NCI-H2171 treated with DMSO at 0.1 percent for 48 hours (cell line): ENCODE results near the gene ANO8.
"Not testable (repeated sequence)": the region's sequence is repeated elsewhere in the genome, so short reads cannot be mapped to it uniquely, and the experiment has no call there.

Experiments used
- DNase-seq: peaks from one replicate; lab custom pipeline; 2025; lab: John Stamatoyannopoulos, UW

Gene ANO8

DNA sequence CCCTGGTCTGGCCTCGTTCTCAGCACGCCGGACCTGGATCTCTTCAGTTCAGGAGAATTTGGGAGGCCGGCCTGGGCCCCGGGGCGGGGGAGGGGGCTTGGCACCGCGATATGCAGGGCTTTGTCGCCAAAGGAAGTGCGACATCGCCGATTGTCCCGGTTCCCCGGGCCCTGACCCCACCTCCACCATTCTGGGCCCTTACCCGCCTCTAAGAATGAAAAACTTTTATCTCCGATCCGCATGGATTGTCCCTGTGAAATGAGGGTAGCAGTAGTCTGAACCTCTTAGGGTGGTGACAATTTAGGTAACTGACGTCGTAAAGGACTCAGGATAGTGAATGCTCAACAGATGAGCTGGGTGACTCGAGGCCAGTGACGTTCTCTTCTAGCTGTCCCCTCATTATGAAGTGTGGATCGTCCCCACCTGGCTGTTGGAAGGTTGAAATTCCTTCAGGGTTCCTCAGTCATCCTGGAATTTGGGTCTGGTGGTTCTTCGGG lies 24.6 kb downstream of the ANO8 start:
- DNase-seq = no peak

DNA sequence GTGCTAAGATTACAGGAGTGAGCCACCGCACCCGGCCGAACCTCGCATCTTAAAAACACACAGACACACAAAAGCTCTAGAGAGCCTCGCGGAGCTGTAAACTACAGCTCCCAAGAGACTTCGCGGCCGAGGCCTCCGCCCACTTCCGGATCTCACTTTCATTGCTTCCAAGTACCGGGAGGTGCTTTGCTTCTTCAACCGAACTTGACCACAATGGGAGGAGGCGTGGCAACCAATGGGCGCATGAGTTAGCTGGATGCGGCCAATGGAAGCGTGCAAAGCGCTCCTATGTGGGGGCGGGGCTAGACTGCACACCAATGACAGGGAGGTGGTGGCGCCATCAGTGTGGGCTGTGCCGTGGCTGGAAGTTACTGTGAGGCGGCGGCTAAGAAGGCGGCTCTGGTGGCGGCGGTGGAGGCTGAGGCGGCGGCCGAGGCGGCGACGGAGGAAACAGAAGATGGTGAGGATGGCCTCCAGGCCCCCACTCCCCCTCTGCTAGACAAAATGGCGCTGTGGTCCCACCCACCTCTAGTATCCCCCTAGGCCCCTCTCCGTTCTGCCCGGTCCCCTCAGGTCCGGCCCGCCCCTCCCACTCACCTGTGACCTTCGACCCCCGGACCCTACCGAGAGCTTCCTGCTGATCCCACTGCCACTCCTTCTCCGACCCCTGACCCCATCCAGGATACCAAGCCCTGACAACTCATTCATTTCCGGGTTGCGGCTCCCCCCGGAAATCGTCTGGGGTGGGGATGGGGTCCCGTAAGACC lies 25.3 kb downstream of the ANO8 start, which contains the start of gene DDA1:
TSS of gene DDA1 (plus strand) at position 366 of the 767 bp plus-strand sequence. CDS start at position 458, 92 bp downstream.
- peak; percentile 99 for DNase-seq

- DNase-seq = no peak
Measured at GRCh38 chr19:17307876-17308377, 26.7 kb downstream of the ANO8 start.

DNA sequence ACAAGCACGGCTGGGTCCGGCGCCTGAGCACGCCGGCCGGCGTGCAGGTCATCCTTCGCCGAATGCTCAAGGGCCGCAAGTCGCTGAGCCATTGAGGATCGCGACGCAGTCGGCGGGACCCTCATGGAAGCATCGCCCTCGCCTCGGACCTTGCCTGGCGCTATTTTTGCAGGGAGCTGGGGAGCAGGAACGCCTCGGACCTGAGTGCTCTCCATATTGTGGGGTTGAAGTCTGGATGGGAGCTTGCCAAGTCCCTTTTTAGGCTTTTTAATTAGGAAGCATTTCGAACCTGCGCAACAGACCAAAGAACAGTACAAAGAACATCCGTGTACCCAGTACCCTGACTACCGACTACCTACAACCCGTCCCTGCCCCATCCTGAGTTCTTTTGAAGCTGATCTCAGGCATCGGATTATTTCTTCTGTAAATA lies 28.4 kb downstream of the ANO8 start:
- peak; percentile 37 for DNase-seq

- peak; percentile 100 for DNase-seq
Measured at GRCh38 chr19:17305517-17306284, 29.0 kb downstream of the ANO8 start, which contains the start of gene MRPL34. MRPL34 (plus strand) TSS chr19:17305872; CDS start chr19:17305893, 21 bp downstream.

DNA sequence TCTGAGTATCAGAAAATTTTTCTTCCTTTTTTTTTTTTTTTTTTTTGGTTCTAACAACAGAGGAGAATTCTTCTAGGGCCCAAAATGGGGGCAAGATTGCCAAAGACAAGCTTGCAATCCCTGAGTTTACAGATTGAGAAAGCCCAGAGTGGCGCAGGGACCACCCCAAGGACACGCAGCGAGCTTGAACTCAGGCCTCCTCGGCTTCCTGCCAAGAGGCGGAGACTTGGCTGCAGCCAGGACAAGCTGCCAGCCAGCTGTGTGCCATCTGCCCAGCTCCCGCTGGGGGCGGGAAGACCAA lies 29.5 kb downstream of the ANO8 start:
- DNase-seq = no peak

- no peak for DNase-seq
Measured at GRCh38 chr19:17304386-17305215, 30.1 kb downstream of the ANO8 start.

DNA sequence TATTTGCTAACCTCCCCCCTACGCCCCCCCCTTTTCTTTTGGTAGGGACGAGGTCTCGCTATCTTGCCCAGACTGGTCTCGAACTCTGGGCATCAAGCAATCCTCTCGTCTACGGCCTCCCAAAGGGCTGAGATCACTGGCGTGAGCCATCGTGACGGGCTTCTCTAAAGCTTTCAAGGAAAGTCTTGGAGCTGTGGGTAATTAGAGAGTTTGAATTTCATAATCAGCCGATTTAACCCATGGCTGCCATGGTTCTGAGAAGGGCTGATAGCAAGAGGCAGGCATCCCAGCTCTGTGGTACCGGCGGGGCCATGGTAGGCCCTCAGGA lies 30.8 kb downstream of the ANO8 start:
- no peak for DNase-seq

DNA sequence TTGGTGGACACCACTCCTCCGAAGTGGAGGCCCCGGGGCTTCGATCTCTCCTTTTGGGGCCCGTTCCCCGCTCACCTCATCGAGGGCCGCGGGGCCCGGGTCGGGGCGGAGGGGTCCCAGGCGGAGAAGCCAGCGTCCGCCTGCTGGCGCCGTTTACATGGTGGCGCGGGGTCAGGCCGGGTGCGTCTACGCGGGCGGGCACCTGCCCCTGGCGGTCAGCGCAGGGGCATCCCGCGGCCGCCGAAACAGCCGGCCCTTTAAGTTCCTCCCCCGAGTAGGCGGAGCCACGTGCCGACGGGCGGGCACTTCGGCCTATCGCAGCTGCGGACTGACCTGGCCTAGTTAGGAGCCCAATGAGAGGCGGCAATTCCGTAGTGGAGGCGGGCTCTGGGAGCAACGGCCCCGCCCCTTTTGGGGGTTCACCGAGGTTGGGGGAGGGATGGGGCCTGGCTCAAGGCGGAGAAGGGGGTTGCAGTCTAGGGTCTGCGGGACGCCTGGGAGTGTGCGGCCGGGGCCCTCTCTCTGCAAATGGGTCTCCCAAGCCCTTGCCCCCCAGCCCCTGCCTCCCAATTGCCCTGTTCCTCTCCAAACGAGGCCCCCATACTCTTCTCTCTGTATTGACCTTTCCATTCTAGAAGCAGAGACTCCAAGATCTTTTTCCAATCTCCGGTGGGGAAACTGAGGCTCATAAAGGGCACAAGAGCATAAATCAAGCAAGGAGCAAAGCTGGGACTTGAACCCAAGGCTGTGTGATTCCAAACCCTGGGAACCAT lies 31.3 kb downstream of the ANO8 start, which contains the start of gene ABHD8:
TSS of gene ABHD8 (minus strand) at position 259 of the 773 bp plus-strand sequence. CDS start 1,809 bp downstream, outside the sequence.
- peak; percentile 73 for DNase-seq

GRCh38 chr19:17302391-17303166 lies 32.1 kb downstream of the ANO8 start:
- DNase-seq = no peak

- DNase-seq = no peak
Measured at GRCh38 chr19:17300992-17301619, 33.5 kb downstream of the ANO8 start.

GRCh38 chr19:17296976-17297375 lies 37.7 kb downstream of the ANO8 start:
- no peak for DNase-seq

DNA sequence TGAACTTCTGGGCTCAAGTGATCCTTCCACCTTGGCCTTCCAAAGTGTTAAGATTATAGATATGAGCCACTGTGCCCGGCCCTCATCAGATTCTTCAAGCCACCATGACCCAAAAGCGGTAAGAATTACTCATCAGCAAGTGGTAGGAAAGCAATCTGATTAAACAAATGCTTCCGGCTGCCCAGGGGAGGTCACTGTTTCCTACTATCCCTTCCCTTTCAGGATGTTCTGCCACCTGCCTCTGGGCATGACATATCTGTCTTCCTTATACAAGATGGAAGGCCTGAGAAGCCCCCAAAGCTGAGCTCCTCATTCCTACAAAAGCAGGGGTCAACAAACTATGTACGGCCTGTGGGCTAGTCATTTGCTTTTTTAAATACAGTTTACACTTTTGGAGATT lies 38.4 kb downstream of the ANO8 start:
- no peak for DNase-seq

GRCh38 chr19:17295551-17295950 lies 39.1 kb downstream of the ANO8 start:
- DNase-seq = not testable (repeated sequence)

GRCh38 chr19:17294051-17294891 lies 40.4 kb downstream of the ANO8 start:
- DNase-seq = no peak

DNA sequence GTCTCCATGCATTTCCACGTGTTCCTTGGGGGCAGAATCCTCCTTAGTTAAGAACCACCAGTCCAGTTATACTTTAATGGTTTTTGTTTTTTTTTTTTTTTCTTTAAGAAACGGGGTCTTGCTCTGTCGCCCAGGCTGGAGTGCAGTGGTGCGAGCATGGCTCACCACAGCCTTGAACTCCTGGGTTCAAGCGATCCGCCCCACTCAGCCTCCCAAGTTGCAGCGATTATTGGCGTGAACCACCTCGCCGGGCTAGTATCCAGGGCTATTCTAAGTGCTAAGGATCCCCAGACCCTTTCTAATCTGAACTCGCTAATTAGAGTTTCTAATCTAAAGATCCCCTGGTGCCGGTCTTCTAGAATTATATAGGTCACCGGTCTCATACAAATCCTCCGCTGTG lies 41.0 kb downstream of the ANO8 start:
- no peak for DNase-seq

DNA sequence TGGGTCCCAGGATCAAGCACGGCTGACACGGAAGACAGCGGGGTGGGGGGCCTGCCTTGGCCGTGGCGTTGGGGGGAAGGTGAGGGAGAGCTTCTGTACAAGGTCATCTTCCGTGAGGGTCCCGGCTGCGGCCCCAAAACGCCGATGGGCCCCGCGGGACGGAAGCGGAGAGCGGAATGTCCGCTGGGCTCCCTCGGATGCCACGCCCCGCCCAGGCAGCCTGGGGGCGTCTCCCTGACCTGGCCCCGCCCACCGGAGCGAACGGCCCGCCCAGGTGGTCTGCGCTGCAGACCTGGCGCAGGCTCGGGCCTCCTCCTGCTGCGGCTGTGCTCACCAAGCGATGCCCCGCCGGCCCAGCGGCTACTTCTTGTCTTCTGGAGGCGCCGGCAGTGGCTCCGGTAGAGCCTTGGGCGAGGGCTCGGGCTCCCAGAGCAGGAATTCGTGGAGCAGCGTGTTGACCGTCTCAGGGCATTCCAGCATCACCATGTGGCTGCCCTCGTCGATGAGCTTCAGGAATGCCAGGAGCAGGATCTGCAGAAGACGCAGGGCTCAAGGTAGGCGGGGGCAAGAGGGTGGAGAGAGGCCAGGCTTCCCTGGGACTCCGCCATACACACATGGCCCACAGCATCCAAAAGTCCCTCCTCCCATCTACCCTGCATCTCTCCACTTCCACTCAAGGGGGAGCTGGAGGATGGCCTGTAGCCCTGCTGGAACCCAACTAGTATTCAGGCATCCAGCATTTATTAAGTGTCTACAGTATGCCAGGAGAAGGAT lies 42.2 kb downstream of the ANO8 start:
- no peak for DNase-seq

DNA sequence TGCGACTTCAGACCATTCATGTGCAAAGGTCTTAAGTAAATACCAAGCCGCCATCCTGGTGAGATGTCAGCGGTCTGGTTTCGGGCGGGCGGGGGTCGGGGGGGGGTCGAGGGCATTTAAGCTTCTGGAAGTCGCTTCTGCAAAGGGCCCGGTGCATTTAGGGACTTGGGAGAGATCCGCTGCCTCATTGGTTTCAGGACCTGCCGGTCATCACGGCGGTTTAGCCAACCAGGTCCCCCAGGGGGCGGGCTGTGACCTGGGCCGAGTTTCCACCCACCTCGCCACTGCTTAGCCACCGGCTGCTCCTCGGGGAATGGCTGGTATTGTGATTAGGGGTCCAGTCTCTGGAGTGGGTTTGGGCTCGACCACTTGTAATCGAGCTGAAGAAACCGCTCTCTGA lies 45.2 kb downstream of the ANO8 start:
- DNase-seq = no peak
